Esophagus (tissue), 2 donors: ENCODE results near the gene TSR3. TPM values are rescaled to one million over a fixed set of nuclear protein-coding genes. Genes with fewer than 3 reads are reported as not detected.

Experiments
- H3K27ac ChIP-seq, 2 donors: one replicate each; pipeline ENCODE4 v1.5.1; 2013; ENCODE audit warnings: low read depth in 2 of 2, mild to moderate bottlenecking in 2 of 2, inconsistent platforms in 1 of 2, low read length in 1 of 2, moderate library complexity in 1 of 2
- H3K27me3 ChIP-seq, 2 donors: one replicate each; pipeline ENCODE4 v1.6.1; 2013; ENCODE audit warnings: low read length in 2 of 2, control low read depth in 1 of 2, mild to moderate bottlenecking in 1 of 2; ENCODE audit not compliant: insufficient read depth in 2 of 2, control insufficient read depth in 1 of 2
- H3K36me3 ChIP-seq, 2 donors: one replicate each; pipeline ENCODE4 v1.6.1; 2013; ENCODE audit warnings: low read length in 1 of 2; ENCODE audit not compliant: control insufficient read depth in 2 of 2, insufficient read depth in 2 of 2
- H3K4me1 ChIP-seq, 2 donors: one replicate each; pipeline ENCODE4 v1.6.1; 2013; ENCODE audit warnings: low read length in 1 of 2; ENCODE audit not compliant: control insufficient read depth in 2 of 2, insufficient read depth in 2 of 2
- H3K4me3 ChIP-seq, 2 donors: one replicate each; pipeline ENCODE4 v1.5.1; 2013; ENCODE audit warnings: low read length in 2 of 2, mild to moderate bottlenecking in 2 of 2, low read depth in 1 of 2, moderate library complexity in 1 of 2
- H3K9me3 ChIP-seq, 2 donors: one replicate each; pipeline ENCODE4 v1.6.1; 2013; ENCODE audit warnings: mild to moderate bottlenecking in 2 of 2, low read depth in 1 of 2, low read length in 1 of 2, moderate library complexity in 1 of 2; ENCODE audit not compliant: control insufficient read depth in 2 of 2, insufficient read depth in 1 of 2
- WGBS, 2 donors: extraction: QIAGEN DNeasy Blood & Tissue Kit; methylation state at CpG; one replicate each; pipeline ENCODE4 v1.1.7; 2013; 5-methylcytosine and 5-hydroxymethylcytosine counted together
- polyA plus RNA-seq, 2 donors: library from polyadenylated mRNA; stranded (reverse); fragments of 200-250 nt; gene quantifications; one replicate each; pipeline ENCODE4 v1.2.3, GENCODE V29; 2013
- donor health status: healthy with polysubstance abuse.
- donor health status: Bipolar disorder and iron deficiency.

TSR3 gene
- polyA plus RNA-seq, 2 donors, result 31.4 to 53.0 TPM

GRCh38 chr16:1341495-1342420 is 9.9 kb downstream of the TSR3 start:
- no peaks in the 10 kb centered on the region for H3K9me3 ChIP-seq
- 83 to 85% methylated on average over 39 of the region's 39 CpGs for WGBS, 2 donors
- peaks cover 6 to 8% of the 10 kb centered on the region in 2 donors for H3K4me1 ChIP-seq
- no peak overlapping the region for H3K4me3 ChIP-seq
- H3K36me3 ChIP-seq, result no peaks in the 10 kb centered on the region
- H3K27ac ChIP-seq, result no peak overlapping the region
- H3K27me3 ChIP-seq, result no peaks in the 10 kb centered on the region

DNA sequence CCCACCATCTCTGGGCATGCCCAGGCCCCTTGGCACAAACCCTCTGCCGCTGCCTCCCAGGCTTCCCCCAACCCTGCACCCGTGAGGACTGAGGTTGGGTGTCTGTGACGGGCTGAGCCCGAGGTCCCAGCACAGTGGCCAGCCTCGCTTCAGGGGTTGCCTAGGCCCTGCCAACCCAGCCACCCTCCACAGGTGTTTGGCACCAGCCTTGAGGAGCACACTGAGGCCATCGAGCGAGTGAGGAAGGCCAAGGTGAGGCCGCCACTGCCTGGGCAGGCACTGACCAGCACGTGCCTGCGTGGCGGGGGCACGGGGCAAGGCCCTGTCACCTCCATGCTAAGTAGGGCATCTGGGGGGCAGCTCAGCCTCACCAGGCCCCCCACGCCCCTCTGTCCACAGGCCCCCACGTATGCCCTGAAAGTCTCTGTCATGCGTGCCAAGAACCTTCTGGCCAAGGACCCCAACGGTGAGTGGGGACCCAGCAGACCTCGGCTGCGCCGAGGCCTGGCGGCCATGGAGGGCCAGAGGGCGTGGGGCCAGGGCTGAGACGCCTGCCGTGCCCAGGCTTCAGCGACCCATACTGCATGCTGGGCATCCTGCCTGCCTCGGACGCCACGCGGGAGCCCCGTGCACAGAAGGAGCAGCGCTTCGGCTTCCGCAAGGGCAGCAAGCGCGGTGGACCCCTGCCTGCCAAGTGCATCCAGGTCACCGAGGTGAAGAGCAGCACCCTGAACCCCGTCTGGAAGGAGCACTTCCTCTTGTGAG is 10.8 kb downstream of the TSR3 start:
- Histone ChIP-seq H3K27me3 (peaks cover 0 to under 1% of the 10 kb centered on the region in 2 donors), H3K4me1 (peaks cover 6 to 8% of the 10 kb centered on the region in 2 donors), H3K4me3 (no peak overlapping the region), H3K36me3 (no peaks in the 10 kb centered on the region), H3K9me3 (no peaks in the 10 kb centered on the region), H3K27ac (no peak overlapping the region)
- WGBS, 2 donors, result 80 to 86% methylated on average over 35 to 36 of the region's 36 CpGs

GRCh38 chr16:1338855-1339675 is 12.6 kb downstream of the TSR3 start:
- Histone ChIP-seq H3K27ac (no peak overlapping the region), H3K27me3 (peaks cover 0 to 9% of the 10 kb centered on the region in 2 donors), H3K36me3 (no peaks in the 10 kb centered on the region), H3K4me1 (peaks cover 6 to 8% of the 10 kb centered on the region in 2 donors), H3K4me3 (no peak overlapping the region), H3K9me3 (no peaks in the 10 kb centered on the region)
- 57 to 62% methylated on average over 26 to 31 of the region's 31 CpGs for WGBS, 2 donors

GRCh38 chr16:1338119-1338730 is 13.5 kb downstream of the TSR3 start:
- H3K36me3 ChIP-seq, result no peaks in the 10 kb centered on the region
- WGBS, 2 donors, result 37 to 39% methylated on average over 29 to 30 of the region's 30 CpGs
- no peak overlapping the region for H3K4me3 ChIP-seq
- peaks cover 7 to 10% of the 10 kb centered on the region in 2 donors for H3K4me1 ChIP-seq
- H3K27me3 ChIP-seq, result peaks cover 0 to 16% of the 10 kb centered on the region in 2 donors
- no peak overlapping the region for H3K27ac ChIP-seq
- no peaks in the 10 kb centered on the region for H3K9me3 ChIP-seq

GRCh38 chr16:1337486-1337885 is 14.2 kb downstream of the TSR3 start:
- WGBS, 2 donors, result 46 to 52% methylated on average over 9 of the region's 9 CpGs
- Histone ChIP-seq H3K27me3 (peaks cover 0 to 22% of the 10 kb centered on the region in 2 donors), H3K36me3 (no peaks in the 10 kb centered on the region), H3K27ac (no peak overlapping the region), H3K9me3 (no peaks in the 10 kb centered on the region), H3K4me3 (no peak overlapping the region), H3K4me1 (peaks cover 10 to 11% of the 10 kb centered on the region in 2 donors)

- WGBS, 2 donors, result 63 to 64% methylated on average over 15 of the region's 15 CpGs
- H3K9me3 ChIP-seq, result no peaks in the 10 kb centered on the region
- H3K36me3 ChIP-seq, result no peaks in the 10 kb centered on the region
- H3K27ac ChIP-seq, result no peak overlapping the region
- peaks cover 10 to 14% of the 10 kb centered on the region in 2 donors for H3K4me1 ChIP-seq
- no peak overlapping the region for H3K4me3 ChIP-seq
- H3K27me3 ChIP-seq, result peaks cover 0 to 23% of the 10 kb centered on the region in 2 donors
These were observed 15.1 kb downstream of the TSR3 start for GRCh38 chr16:1336619-1337018.

DNA sequence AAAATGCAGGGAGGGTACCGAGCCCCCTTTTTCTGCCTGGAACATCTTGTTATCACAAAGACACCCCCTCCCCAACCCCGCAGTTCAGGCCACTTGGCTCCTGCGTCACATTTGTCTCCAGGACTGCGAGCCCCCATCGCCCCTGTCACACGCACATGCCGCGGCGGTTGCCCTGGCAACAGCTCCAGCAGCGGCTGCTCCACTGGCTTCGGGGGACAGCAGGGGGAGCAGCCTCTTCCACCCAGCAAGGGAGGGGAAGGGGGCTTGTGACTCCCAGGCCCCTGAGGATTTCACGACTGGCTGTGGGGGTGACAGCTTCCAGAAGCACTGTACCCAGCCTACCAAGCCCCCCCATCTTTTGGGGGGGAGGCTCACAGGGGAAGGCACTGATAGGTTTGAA is 15.7 kb downstream of the TSR3 start:
- Histone ChIP-seq H3K27me3 (peaks cover 0 to 28% of the 10 kb centered on the region in 2 donors), H3K27ac (no peak overlapping the region), H3K4me3 (no peak overlapping the region), H3K36me3 (no peaks in the 10 kb centered on the region), H3K9me3 (no peaks in the 10 kb centered on the region), H3K4me1 (peaks cover 10 to 14% of the 10 kb centered on the region in 2 donors)
- WGBS, 2 donors, result 7 to 15% methylated on average over 12 of the region's 12 CpGs

- H3K4me3 ChIP-seq, result no peak overlapping the region
- H3K4me1 ChIP-seq, result peaks cover 10 to 14% of the 10 kb centered on the region in 2 donors
- peaks cover 2 to 3% of the 10 kb centered on the region in 2 donors for H3K9me3 ChIP-seq
- no peaks in the 10 kb centered on the region for H3K36me3 ChIP-seq
- 33 to 40% methylated on average over 16 of the region's 16 CpGs for WGBS, 2 donors
- no peak overlapping the region for H3K27ac ChIP-seq
- peaks cover 0 to 28% of the 10 kb centered on the region in 2 donors for H3K27me3 ChIP-seq
These were observed 16.3 kb downstream of the TSR3 start for GRCh38 chr16:1335211-1335971.
